ENCODE measurements around the gene CTDSP1. TPM values are rescaled to one million over a fixed set of nuclear protein-coding genes. Genes with fewer than 3 reads are reported as not detected.

The CTDSP1 gene
- total RNA-seq, 1 donor from 2014 or later, result 41.8 TPM

- Histone ChIP-seq H3K36me3 (ENCODE audit: insufficient read depth, low read length) (no peaks in the 10 kb centered on the region), H3K4me3 (ENCODE audit: insufficient read depth, low read depth, low read length) (no peak overlapping the region), H3K4me2 (ENCODE audit: low read length) (no peak overlapping the region), H3K79me2 (ENCODE audit: insufficient read depth, low read length) (no peaks in the 10 kb centered on the region), H3K9ac (ENCODE audit: low read length) (no peak overlapping the region), H4K20me1 (ENCODE audit: insufficient read depth, low read length) (no peaks in the 10 kb centered on the region), H3K27me3 (ENCODE audit: insufficient read depth, low read length) (no peaks in the 10 kb centered on the region), H2AFZ (ENCODE audit: low read depth, low read length) (no peak overlapping the region), H3K27ac (ENCODE audit: low read depth, low read length) (no peak overlapping the region), H3K9me3 (ENCODE audit: insufficient read depth, low read depth, low read length) (no peaks in the 10 kb centered on the region), H3K4me1 (ENCODE audit: insufficient read depth, low read length) (peaks cover 7% of the 10 kb centered on the region)
- H3K4me3 Mint-ChIP-seq (ENCODE audit: unreplicated experiment), result no peak overlapping the region
- no peak for FAIRE-seq
- peaks cover 10% of the 10 kb centered on the region for H3K36me3 Mint-ChIP-seq (ENCODE audit: low read depth, unreplicated experiment)
- TF ChIP-seq EZH2 (IDR thresholded peaks at IDR 0.05; ENCODE audit: insufficient read depth, low read length) (no peak), CTCF (IDR thresholded peaks at IDR 0.05; ENCODE audit: insufficient read depth, low read depth, low read length) (no peak)
- H3K9me3 Mint-ChIP-seq (ENCODE audit: unreplicated experiment), result no peaks in the 10 kb centered on the region
- peaks cover 2% of the 10 kb centered on the region for H3K27me3 Mint-ChIP-seq (ENCODE audit: low read depth, unreplicated experiment)
- DNase-seq (ENCODE audit: low read depth), result no peak
- peaks cover 3% of the 10 kb centered on the region for H3K4me1 Mint-ChIP-seq (ENCODE audit: low read depth, unreplicated experiment)
- H3K27ac Mint-ChIP-seq (ENCODE audit: unreplicated experiment), result no peak overlapping the region
These were observed 46.9 kb downstream of the CTDSP1 start for GRCh38 chr2:218446547-218446946.

- Mint-ChIP-seq H3K36me3 (ENCODE audit: low read depth, unreplicated experiment) (peaks cover 10% of the 10 kb centered on the region), H3K27me3 (ENCODE audit: low read depth, unreplicated experiment) (peaks cover 2% of the 10 kb centered on the region), H3K27ac (ENCODE audit: unreplicated experiment) (no peak overlapping the region), H3K4me3 (ENCODE audit: unreplicated experiment) (no peak overlapping the region), H3K9me3 (ENCODE audit: unreplicated experiment) (no peaks in the 10 kb centered on the region), H3K4me1 (ENCODE audit: low read depth, unreplicated experiment) (peaks cover 3% of the 10 kb centered on the region)
- Histone ChIP-seq H3K79me2 (ENCODE audit: insufficient read depth, low read length) (no peaks in the 10 kb centered on the region), H3K4me2 (ENCODE audit: low read length) (no peak overlapping the region), H2AFZ (ENCODE audit: low read depth, low read length) (no peak overlapping the region), H3K9ac (ENCODE audit: low read length) (no peak overlapping the region), H3K36me3 (ENCODE audit: insufficient read depth, low read length) (no peaks in the 10 kb centered on the region), H4K20me1 (ENCODE audit: insufficient read depth, low read length) (no peaks in the 10 kb centered on the region), H3K4me3 (ENCODE audit: insufficient read depth, low read depth, low read length) (no peak overlapping the region), H3K9me3 (ENCODE audit: insufficient read depth, low read depth, low read length) (no peaks in the 10 kb centered on the region), H3K27ac (ENCODE audit: low read depth, low read length) (no peak overlapping the region), H3K27me3 (ENCODE audit: insufficient read depth, low read length) (no peaks in the 10 kb centered on the region), H3K4me1 (ENCODE audit: insufficient read depth, low read length) (peaks cover 7% of the 10 kb centered on the region)
- DNase-seq (ENCODE audit: low read depth), result no peak
- FAIRE-seq, result no peak
- TF ChIP-seq EZH2 (IDR thresholded peaks at IDR 0.05; ENCODE audit: insufficient read depth, low read length), result no peak
These were observed 47.4 kb downstream of the CTDSP1 start for GRCh38 chr2:218447072-218447471.

- no peaks in the 10 kb centered on the region for H4K20me1 ChIP-seq (ENCODE audit: insufficient read depth, low read length)
- no peaks in the 10 kb centered on the region for H3K9me3 Mint-ChIP-seq (ENCODE audit: unreplicated experiment)
- TF ChIP-seq EZH2 (IDR thresholded peaks at IDR 0.05; ENCODE audit: insufficient read depth, low read length) (no peak), CTCF (IDR thresholded peaks at IDR 0.05; ENCODE audit: insufficient read depth, low read depth, low read length) (no peak)
- peaks cover 7% of the 10 kb centered on the region for H3K4me1 ChIP-seq (ENCODE audit: insufficient read depth, low read length)
- no peak overlapping the region for H2AFZ ChIP-seq (ENCODE audit: low read depth, low read length)
- no peak overlapping the region for H3K27ac Mint-ChIP-seq (ENCODE audit: unreplicated experiment)
- H3K27me3 ChIP-seq (ENCODE audit: insufficient read depth, low read length), result no peaks in the 10 kb centered on the region
- H3K9me3 ChIP-seq (ENCODE audit: insufficient read depth, low read depth, low read length), result no peaks in the 10 kb centered on the region
- no peak overlapping the region for H3K9ac ChIP-seq (ENCODE audit: low read length)
- H3K4me1 Mint-ChIP-seq (ENCODE audit: low read depth, unreplicated experiment), result peaks cover 3% of the 10 kb centered on the region
- H3K79me2 ChIP-seq (ENCODE audit: insufficient read depth, low read length), result no peaks in the 10 kb centered on the region
- H3K27me3 Mint-ChIP-seq (ENCODE audit: low read depth, unreplicated experiment), result peaks cover 2% of the 10 kb centered on the region
- DNase-seq (ENCODE audit: low read depth) (no peak), FAIRE-seq (no peak)
- H3K4me2 ChIP-seq (ENCODE audit: low read length), result no peak overlapping the region
- H3K36me3 ChIP-seq (ENCODE audit: insufficient read depth, low read length), result no peaks in the 10 kb centered on the region
- H3K4me3 ChIP-seq (ENCODE audit: insufficient read depth, low read depth, low read length), result no peak overlapping the region
- H3K27ac ChIP-seq (ENCODE audit: low read depth, low read length), result no peak overlapping the region
- H3K36me3 Mint-ChIP-seq (ENCODE audit: low read depth, unreplicated experiment), result peaks cover 10% of the 10 kb centered on the region
- H3K4me3 Mint-ChIP-seq (ENCODE audit: unreplicated experiment), result no peak overlapping the region
These were observed 49.3 kb downstream of the CTDSP1 start for GRCh38 chr2:218448934-218449333.

All from astrocyte (in vitro differentiated cells and primary cell).